ENCODE results near the gene TCEANC2.
"Not testable (repeated sequence)": the region's sequence is repeated elsewhere in the genome, so short reads cannot be mapped to it uniquely, and the experiment has no call there.

TCEANC2 gene

DNA sequence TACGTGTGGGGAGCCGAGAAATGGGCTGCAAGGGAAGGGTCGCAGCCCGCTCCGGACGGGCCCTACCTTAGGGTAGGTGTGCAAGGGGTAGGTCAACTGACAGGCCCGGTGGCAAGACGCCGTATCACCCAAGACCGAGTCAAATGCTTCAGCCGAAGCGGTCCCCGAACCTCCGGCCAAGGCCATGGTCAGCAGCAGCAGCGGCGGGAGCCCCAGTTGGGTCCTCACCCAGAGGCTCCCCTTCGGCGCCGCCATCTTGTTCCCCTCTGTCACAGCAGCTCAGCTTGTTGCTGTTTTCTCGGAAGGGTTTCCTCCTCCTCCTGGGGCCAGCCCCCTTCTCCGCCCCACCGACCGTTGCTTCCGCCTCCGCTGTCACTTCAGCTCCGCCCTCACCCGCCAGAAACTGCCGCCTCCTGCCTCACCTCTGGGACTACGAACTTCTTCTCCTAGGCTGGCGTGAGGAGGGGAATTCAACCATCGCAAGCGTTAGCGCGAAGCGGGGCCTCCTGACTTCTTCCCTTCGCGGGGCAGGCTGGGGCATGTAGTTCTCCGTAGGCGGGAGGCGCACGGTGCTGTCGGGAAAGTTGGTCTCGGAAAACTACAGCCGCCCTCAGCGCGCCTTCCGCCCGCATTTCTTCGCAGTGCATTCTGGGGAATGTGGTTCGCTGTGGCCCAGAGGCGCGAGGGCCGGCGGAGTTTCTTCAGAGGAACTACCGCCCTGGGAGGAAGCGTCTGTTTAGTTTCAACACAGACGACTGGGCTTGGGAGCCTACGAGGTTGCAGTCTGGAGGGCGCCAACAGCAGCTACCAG is at the start of gene TCEANC2, which contains the start of gene TMEM59:
Gene TCEANC2 (plus strand): TSS at position 675 of the 811 bp plus-strand sequence. CDS start 815 bp downstream, outside the sequence.
Gene TMEM59 (minus strand): TSS at position 271 of the 811 bp plus-strand sequence. CDS start 16 bp downstream, at position 255.
- peak; percentile 97 for DNase-seq

DNA sequence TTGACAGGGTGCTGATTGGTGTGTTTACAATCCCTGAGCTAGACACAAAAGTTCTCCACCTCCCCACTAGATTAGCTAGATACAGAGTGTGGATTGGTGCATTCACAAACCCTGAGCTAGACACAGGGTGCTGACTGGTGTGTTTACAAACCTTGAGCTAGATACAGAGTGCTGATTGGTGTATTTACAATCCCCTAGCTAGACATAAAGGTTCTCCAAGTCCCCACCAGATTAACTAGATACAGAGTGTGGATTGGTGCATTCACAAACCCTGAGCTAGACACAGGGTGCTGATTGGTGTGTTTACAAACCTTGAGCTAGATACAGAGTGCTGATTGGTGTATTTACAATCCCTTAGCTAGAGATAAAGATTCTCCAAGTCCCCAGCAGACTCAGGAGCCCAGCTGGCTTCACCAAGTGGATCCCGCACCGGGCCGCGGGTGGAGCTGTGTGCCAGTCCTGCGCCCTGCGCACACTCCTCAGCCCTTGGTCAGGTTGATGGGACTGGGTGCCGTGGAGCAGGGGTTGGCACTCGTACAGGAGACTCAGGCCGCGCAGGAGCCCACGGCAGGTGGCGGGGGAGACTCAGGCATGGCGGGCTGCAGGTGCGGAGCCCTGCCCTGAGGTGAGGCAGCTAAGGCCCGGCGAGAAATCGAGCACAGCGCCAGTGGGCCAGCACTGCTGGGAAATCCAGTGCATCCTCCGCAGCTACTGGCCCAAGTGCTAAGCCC is 49.5 kb upstream of the TCEANC2 start:
- not testable (repeated sequence) for DNase-seq

DNA sequence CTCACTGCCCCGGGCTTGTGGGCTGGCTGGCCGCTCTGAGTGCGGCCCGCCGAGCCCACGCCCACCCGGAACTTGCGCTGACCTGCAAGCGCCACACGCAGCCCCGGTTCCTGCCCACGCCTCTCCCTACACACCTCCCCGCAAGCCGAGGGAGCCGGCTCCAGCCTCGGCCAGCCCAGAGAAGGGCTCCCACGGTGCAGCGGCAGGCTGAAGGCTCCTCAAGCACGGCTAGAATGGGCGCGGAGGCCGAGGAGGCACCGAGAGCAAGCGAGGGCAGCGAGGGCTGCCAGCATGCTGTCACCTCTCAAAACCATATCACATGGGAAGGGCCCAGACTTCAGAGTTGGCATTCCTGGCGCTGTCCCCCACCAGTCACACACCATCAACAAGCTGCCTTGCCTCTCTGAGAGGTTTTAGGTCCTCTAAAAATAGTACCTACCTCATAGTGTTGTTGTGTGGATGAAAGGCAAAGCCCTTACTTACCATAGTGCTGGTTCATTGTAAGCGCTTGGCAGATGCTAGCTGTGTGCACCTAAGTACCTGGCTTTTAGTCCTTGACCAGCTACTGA is 48.8 kb upstream of the TCEANC2 start:
- no peak for DNase-seq

DNA sequence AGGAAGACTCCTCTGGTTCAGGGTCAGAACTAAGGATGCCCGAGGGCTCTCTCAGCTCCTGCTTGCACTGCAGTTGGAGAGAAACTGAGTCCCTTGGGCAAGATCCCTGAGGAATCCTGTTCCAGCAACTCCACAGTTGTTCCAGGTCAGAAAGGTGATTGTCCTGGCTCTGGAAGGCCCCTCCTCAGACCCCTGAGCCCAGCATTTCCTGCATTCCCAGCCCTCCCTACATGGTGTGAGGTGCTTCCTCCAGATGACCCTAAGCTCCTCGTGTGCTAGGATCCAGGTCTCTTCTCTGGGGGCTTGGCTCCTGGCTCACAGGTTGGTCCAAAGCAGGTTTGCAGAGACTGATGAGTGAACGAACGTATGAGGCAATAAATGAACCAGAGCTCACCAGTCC is 46.9 kb upstream of the TCEANC2 start:
- DNase-seq = no peak

DNA sequence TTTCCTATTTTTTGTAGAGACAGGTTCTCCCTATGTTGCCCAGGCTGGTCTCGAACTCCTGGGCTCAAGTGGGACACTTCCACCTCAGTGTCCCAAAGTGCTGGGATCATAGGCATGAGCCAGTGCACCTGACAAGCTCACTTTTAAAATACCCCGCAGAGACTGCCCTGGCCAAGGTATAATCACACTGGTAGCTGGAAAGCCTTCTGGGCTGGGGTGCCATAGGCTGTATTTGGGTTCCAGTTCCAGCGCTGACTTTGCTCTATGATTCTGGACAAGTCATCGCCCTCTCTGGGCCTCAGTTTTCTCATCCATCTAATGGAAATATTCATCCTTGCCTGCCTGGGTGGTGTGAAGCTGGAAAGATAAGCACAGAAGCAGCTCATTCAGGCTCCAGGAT is 45.8 kb upstream of the TCEANC2 start:
- no peak for DNase-seq

DNA sequence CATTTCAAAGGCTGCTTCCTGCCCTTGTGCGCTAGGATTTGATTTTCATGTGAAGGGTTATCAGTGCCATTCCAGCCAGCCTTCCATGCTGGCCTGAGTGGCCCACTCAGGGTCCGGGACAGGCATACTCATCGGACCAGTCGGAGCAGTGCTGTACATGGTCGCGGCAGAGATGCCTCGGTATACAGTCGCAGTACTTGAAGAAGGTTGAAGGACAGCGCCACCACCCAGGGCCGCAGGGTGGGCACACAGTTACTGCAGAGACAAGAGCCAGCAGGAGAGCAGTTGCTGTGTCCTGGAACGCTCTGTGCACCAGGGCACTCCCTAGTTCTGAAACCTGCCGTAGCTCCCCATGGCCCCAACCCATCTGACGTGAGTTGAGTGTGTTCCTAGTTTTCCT is 44.5 kb upstream of the TCEANC2 start:
- DNase-seq = no peak

DNA sequence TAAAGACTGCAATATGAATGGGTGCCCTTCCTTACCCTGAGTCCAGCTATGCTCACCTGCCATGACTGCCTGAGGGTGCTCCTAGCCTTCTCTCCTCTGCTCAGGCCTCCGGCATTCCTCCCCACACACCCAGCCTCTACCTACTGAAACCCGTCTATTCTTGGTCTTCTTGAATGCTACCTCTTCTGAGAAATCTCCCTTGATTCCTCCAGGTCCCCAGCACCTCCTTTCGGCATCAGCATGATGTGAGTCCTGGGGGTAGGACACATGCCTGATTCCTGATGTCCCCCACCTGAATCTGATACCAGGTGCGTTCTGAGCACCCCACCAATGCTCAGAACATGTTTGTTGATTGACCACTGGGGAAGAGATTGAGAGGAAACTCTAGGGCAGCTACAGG is 44.0 kb upstream of the TCEANC2 start:
- no peak for DNase-seq

DNA sequence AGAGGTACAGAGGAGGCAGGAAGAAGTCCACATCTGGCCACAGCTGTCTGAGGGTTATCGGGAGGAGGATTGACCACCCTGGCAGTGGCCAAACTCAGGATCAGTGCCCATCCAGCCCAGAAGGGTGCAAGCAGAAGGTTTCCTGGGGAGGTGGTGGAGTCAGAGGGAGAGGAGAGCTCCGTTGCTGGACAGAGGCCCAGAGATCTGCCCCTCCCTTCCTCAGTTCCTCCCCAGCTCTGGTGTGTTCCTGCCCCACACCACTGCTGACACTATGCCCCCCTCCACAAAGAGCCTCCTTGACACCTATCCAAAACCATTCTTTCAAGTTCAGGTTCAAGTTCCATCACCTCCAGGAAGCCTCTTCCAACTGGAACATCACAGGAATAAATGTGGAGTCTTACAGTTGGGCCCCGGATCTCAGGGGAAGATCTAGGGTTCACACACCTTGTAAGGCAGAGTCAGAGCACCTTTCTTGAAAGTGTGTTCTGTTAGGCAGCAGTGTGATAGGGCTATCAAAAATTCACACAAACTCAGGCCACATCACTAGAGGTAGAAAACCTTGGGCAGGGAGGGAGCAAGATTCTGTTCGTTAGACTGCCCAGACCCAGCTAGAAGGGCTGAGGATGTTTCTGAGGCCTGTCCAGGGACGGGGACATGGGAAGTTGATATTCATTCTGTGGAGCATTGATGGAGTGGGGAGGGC is 42.8 kb upstream of the TCEANC2 start:
- DNase-seq = no peak

DNA sequence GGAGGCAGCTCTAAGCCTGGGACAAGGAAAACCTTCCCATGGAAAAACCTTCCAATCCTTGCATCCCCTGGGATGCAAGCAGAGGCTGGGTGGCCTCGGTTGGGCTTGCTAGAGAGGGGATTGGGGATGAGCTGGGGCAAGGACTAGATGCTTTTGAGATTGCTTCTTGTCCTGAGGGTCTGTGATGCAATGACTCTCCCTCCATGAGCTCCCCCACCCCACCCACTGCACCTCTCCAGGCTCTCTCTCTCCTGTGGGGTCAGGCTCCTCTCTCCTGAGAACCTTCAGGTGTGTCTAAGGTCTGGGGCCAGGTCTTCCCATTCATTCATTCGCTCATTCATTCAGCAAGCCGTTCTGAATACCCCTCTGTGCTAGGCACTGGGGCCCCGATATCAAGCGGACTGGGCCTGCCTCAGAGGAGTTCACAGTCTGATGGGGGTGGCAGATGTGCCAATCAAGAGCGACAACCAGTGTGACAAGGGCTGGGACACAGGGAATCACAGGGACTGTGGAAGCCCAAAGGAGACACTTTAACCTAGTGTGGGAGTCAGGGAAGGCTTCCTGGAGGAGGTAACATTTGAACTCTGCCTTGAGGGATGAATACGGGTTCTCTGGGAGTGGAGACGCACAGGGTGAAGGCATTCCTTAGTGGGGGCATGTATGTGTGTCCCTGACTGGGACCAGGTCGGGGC is 41.9 kb upstream of the TCEANC2 start:
- DNase-seq = no peak

DNA sequence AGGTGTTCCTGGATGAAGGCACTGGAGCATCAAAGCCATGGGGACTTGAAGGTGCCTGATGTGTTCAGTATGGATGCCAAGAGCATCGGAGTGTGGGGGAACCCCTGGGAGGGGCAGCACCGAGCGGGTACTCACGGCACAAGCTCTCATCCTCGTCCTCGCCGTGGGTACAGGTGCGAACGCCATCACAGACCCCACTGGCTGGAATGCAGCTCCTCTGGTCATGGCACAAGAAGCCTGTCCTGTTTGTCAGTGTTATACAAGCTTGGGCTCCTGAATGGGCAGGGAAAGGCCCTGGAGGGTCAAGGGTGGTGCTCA is 41.4 kb upstream of the TCEANC2 start:
- DNase-seq = no peak

DNA sequence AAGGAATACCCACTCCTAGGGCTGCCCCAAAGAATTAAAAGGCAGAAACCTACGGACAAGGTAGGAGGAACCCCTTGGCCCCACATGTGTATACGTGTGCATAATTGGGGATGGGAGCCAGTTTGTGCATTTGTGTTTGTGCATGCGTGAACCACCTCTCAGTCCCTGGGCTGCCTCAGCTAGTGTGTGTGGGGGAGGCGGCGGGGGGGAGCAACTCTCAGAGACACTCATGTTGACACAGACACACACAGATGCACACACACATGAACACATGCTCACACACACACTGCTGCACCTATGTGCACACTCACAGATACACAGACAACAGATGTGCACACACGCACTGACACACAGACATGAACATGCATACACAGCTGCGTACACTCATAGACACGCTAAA is 40.5 kb upstream of the TCEANC2 start:
- DNase-seq = no peak

DNA sequence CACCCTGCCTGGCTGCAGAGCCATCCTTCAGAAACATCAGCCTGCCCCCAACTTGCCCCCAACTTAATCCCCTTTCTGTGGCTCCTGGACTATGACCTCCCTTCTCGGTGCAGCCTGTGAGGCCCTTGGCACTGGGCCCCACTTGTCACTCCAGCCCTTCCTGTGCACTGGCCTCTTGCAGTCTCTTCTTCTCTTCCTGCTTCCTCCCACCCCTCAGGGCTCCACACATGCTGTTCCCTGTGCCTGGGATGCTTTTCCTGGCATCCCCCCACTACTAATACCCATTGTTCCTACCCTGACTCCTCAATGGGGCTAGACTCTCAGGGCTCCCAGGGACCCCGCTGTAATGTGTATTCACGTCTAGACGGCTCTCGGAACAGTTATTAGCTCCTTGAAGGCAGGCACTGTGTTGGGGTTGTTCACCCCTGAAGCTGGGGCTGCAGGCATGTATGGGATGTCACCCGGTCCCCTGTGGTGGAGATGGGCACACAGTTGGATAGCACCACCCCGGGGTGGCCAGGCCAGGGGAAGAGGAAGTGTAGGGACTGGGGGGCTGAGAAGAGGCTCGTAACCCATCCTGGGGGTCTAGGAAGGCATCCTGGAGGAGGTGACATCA is 39.9 kb upstream of the TCEANC2 start:
- DNase-seq = no peak

DNA sequence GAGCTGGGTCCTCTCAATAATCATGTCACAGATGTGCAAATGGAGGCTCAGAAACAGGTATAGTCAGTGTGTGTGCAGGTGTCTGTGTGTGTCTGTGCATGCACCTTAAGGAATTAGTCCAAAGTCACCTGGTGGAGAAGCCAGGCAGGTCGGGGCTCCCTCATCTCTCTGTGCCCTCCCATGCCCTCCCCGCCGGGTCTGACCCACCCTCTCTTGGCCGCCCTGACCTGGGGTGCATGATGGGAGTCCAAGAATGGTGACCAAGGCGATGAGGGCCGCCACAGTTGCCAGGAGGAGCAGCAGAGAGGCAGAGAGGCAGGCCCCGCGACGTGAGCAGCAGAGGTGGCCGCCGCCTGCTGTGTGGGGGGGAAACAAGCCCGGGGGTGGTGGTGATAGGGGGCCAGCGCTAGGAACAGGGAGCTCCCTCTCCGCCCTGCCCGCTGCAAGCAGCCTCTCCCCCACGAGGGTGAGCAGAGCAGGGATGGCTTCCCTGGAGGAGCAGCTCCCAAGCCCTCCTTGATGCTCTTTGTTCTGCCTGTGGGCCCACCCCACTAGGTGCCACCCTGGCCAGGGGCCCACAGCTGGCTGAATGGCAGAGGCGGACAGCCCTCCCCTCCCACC is 39.3 kb upstream of the TCEANC2 start:
- no peak for DNase-seq

DNA sequence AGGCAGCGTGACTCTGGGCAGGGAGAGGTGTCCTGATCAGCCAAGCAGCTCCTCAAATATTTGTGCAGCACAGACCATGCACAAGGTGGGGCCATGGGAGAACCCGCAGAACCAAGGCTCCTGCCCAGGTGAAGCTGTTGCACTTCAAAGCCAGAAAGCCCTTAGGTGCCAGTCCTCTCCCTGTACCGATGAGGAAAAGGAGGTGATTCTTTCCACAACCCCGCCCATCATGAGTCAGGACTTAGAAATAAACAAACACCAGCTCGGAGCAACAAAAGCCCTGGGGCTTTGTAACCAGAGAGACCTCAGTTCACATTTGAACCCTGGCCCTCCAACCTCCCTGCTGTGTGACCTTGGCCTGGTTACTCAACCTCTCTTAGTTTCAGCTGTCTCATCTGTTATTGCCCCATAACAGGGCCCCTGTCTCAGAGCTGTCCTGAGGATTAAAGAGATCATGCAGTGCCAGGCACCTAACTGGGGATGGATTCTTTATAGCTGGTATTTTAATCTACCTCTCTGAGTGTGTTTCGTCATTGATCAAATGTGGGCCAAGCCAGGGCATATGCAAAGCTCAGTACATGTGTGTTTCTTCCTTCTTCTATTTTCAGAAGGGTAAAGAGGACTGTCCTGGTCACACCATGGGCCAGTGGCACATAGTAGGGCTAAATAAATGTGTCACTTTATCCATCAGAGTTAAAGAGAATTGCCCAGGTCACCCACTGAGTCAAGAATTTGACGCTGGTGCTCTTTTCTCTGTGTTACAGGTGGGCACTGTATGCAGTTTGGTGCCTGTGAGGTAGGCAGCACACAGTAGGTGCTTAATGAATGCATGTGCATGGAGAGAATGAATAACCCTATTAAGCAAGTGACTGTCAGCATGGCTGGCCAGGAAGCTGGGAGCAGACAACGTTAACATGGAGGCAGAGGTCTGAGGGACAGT is 36.8 kb upstream of the TCEANC2 start:
- DNase-seq = peak; percentile 28

DNA sequence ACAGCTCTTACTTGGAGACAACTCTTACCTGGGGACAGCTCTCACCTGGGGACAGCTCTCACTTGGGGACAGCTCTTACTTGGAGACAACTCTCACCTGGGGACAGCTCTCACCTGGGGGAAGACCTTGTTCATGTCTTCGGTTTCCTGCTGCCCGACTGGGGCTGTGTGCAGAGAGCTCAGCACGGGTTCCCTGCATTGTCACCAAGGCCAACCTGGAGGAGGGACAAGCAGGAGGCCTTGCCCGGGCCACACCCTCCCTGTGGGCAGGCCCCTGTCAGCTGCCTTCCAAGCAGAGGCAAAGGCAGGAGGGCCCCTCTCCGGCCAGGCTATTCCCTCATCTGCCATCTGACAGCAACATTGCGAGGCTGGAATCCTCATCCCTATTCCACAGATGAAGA is 35.4 kb upstream of the TCEANC2 start, which contains the start of gene LDLRAD1:
Gene LDLRAD1 (minus strand): TSS at position 208 of the 400 bp plus-strand sequence. CDS start 74 bp downstream, at position 134.
- DNase-seq = no peak

DNA sequence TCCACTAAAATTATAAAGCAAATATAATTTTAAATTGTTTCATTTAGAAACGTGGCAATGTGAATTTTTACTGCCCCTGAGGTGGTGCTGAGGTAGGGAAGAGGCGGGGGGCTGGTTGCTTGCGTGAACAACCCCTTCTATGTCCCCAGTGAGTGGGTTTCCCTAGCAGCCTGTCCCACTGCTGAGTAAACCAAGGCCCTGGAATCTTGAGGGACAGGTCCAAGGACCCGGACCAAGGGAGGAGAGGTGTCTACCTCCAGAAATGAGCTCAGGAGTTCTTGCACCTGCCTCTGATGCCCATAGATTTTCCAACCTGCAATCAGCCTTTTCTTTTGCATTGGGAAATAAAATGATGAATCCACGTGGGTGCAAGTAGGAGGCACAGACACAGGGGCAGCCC is 34.8 kb upstream of the TCEANC2 start:
- DNase-seq = no peak

DNA sequence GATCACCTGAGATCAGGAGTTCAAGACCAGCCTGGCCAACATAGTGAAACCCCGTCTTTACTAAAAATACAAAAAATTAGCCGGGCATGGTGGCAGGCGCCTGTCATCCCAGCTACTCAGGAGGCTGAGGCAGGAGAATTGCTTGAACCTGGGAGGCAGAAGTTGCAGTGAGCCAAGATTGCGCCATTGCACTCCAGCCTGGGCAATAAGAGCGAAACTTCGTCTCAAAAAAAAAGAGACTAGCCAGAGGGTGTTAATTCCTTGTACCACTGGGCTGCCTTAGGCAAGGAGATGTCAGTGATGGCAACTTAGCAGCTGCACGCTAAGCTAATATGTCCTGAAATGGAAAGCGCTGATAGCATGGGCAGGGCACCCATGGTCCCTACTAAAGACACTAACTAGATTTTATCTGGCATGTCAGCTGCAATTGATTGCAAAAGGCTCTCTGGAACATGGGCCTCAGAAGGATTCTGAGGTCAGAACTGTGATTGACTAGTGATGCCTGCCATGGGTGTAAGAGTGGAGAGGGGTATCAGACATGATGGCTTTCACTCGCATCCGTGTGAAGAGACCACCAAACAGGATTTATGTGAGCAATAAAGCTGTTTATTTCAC is 33.7 kb upstream of the TCEANC2 start:
- DNase-seq = not testable (repeated sequence)

DNA sequence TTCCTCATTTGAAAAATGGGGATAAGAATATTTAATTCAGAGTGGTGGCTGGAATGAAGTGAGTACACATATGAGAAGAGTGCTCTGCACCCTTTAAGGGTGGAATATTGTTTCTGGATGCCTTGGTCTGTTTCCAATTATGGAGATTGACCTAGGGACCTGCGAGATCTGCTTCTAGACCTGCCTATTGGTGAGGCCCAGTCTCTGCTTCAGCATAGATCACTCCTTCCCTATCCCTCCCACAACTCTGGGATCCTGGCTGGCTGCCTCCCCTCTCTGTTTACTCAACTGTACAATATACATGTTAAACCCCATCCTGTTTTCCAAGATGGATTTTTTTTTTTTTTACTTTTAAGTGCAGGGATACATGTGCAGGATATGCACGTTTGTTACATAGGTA is 29.1 kb upstream of the TCEANC2 start:
- DNase-seq = no peak

DNA sequence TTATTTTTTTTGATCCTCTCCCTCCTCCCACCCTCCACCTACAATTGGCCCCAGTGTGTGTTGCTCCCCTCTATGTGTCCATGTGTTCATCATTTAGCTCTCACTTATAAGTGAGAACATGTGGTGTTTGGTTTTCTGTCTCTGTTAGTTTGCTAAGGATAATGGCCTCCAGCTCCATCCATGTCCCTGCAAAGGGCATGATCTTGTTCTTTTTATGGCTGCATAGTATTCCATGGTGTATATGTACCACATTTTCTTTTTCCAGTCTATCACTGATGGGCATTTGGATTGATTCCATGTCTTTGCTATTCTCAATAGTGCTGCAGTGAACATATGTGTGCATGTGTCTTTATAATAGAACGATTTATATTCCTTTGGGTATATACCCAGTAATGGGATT is 28.6 kb upstream of the TCEANC2 start:
- DNase-seq = not testable (repeated sequence)

DNA sequence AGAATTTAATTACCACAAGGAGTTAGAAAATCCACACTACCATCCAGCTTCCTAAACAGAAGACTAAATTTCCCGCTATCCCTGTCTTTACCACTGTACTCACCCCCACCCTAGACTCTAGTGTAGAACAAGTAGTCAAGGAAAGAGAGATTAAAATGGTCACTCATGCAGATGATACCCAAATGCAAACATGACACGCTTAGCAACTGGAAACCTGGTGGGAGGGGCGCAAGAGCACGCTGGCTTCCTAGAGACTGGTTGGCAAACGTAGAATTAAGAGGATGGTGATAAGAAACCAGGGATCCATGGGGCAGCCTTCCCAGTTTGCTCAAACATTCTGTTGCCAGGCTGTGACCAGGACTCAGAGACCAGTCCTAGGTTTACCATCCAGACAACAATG is 25.6 kb upstream of the TCEANC2 start:
- DNase-seq = no peak

All from DMS79 (cell line).